GM19239 (cell line): ENCODE measurements around the gene CCDC124.
"Not testable (repeated sequence)": the region's sequence is repeated elsewhere in the genome, so short reads cannot be mapped to it uniquely, and the experiment has no call there.

Source experiments
- DNase-seq: peaks from one replicate; pipeline ENCODE4 v3.0.0; 2011; ENCODE audit warnings: low spot score; ENCODE audit not compliant: insufficient read length
- FAIRE-seq: peaks from 2 replicates; lab custom pipeline; 2011; peaks lifted over from hg19 to GRCh38; lab: Jason Lieb, UNC

The CCDC124 gene

GRCh38 chr19:17932485-17933338 lies at the start of gene CCDC124:
CCDC124 (plus strand) TSS chr19:17933015; CDS start chr19:17936421, 3,406 bp downstream.
- DNase-seq (peak; percentile 88), FAIRE-seq (peak; percentile 91)

GRCh38 chr19:17883627-17884410 lies 49.0 kb upstream of the CCDC124 start:
- FAIRE-seq (no peak), DNase-seq (no peak)

GRCh38 chr19:17886515-17886914 lies 46.3 kb upstream of the CCDC124 start:
- DNase-seq (no peak), FAIRE-seq (peak; percentile 90)

- not testable (repeated sequence) for FAIRE-seq, DNase-seq
These were observed 45.6 kb upstream of the CCDC124 start for GRCh38 chr19:17887221-17887620.

- FAIRE-seq (no peak), DNase-seq (no peak)
These were observed 44.6 kb upstream of the CCDC124 start for GRCh38 chr19:17888260-17888659.

GRCh38 chr19:17889609-17890214 lies 43.1 kb upstream of the CCDC124 start:
- no peak for FAIRE-seq
- no peak for DNase-seq

- FAIRE-seq (no peak), DNase-seq (no peak)
These were observed 39.0 kb upstream of the CCDC124 start for GRCh38 chr19:17893766-17894165.

GRCh38 chr19:17902701-17903100 lies 30.1 kb upstream of the CCDC124 start:
- FAIRE-seq (no peak), DNase-seq (no peak)

GRCh38 chr19:17908244-17908643 lies 24.6 kb upstream of the CCDC124 start:
- FAIRE-seq (no peak), DNase-seq (no peak)

GRCh38 chr19:17909003-17909732 lies 23.6 kb upstream of the CCDC124 start:
- DNase-seq (no peak), FAIRE-seq (no peak)

- DNase-seq, result no peak
- FAIRE-seq, result no peak
These were observed 21.9 kb upstream of the CCDC124 start for GRCh38 chr19:17910791-17911360.

- DNase-seq (no peak), FAIRE-seq (no peak)
These were observed 16.7 kb upstream of the CCDC124 start for GRCh38 chr19:17915940-17916593.

- not testable (repeated sequence) for FAIRE-seq, DNase-seq
These were observed 14.7 kb upstream of the CCDC124 start for GRCh38 chr19:17918151-17918550.

GRCh38 chr19:17919122-17919521 lies 13.7 kb upstream of the CCDC124 start:
- DNase-seq, result not testable (repeated sequence)

GRCh38 chr19:17920527-17920926 lies 12.3 kb upstream of the CCDC124 start:
- no peak for FAIRE-seq
- DNase-seq, result no peak

More at GRCh38 chr19:17919122-17919521, 13.7 kb upstream of the CCDC124 start:
- FAIRE-seq, result not testable (repeated sequence)

GRCh38 chr19:17922138-17922537 lies 10.7 kb upstream of the CCDC124 start:
- FAIRE-seq (no peak), DNase-seq (no peak)

- no peak for FAIRE-seq
- DNase-seq, result no peak
These were observed 6.8 kb upstream of the CCDC124 start for GRCh38 chr19:17926044-17926443.

GRCh38 chr19:17929056-17929455 lies 3.8 kb upstream of the CCDC124 start:
- FAIRE-seq, result peak; percentile 71
- no peak for DNase-seq

- FAIRE-seq, result no peak
These were observed 1.2 kb upstream of the CCDC124 start for GRCh38 chr19:17931532-17932191.

More at GRCh38 chr19:17931532-17932191, 1.2 kb upstream of the CCDC124 start:
- DNase-seq, result no peak
